Measurements from ENCODE around the gene NPFF. TPM values are rescaled to one million over a fixed set of nuclear protein-coding genes. Genes with fewer than 3 reads are reported as not detected.

NPFF gene
- not detected in 2 replicates for total RNA-seq

GRCh38 chr12:53506881-53507602, at the start of gene NPFF:
NPFF (minus strand) TSS chr12:53507484; CDS start chr12:53507474, 10 bp downstream.

GRCh38 chr12:53500776-53501614, 6.3 kb downstream of the NPFF start, which contains the start of gene TARBP2:
TARBP2 (plus strand) TSS chr12:53501283; CDS start chr12:53501409, 126 bp downstream.

GRCh38 chr12:53499266-53500141, 7.8 kb downstream of the NPFF start, which contains the start of gene MAP3K12:
MAP3K12 (minus strand) TSS chr12:53499458; CDS start chr12:53487391, 12,067 bp downstream.

Small RNAs within 50 kb of the gene (small RNA-seq; reads per million reads assigned to genes)
- gene AC023509.3, result not detected

Other genes with a start within 250 kb of the NPFF start
- gene ESPL1, start 239.2 kb downstream of the NPFF start, total RNA-seq, result 6.2 and 10.9 TPM in 2 replicates
- gene PFDN5, start 211.9 kb downstream of the NPFF start, total RNA-seq, result 308 and 327 TPM in 2 replicates
- 34.2 and 45.7 TPM in 2 replicates for gene MYG1, start 207.8 kb downstream of the NPFF start, total RNA-seq
- gene AAAS, start 185.9 kb downstream of the NPFF start, total RNA-seq, result 51.0 and 53.5 TPM in 2 replicates
- gene SP7, start 171.1 kb downstream of the NPFF start, total RNA-seq, result not detected in 2 replicates
- 44.6 and 48.7 TPM in 2 replicates for gene SP1, start 127.3 kb downstream of the NPFF start, total RNA-seq
- not detected in 2 replicates for gene AMHR2, start 83.6 kb downstream of the NPFF start, total RNA-seq
- 52.8 and 68.9 TPM in 2 replicates for gene PRR13, start 65.8 kb downstream of the NPFF start, total RNA-seq
- gene PCBP2, start 55.4 kb downstream of the NPFF start, total RNA-seq, result 420 and 457 TPM in 2 replicates
- 18.9 and 21.5 TPM in 2 replicates for gene MAP3K12, start 8.0 kb downstream of the NPFF start, total RNA-seq
- 50.3 and 52.9 TPM in 2 replicates for gene TARBP2, start 6.2 kb downstream of the NPFF start, total RNA-seq
- 18.6 and 27.4 TPM in 2 replicates for gene ATF7, start 118.9 kb upstream of the NPFF start, total RNA-seq
- gene ATP5MC2, start 168.6 kb upstream of the NPFF start, total RNA-seq, result 166 and 176 TPM in 2 replicates
- 55.4 and 88.5 TPM in 2 replicates for gene CALCOCO1, start 220.0 kb upstream of the NPFF start, total RNA-seq
- gene CISTR, start 244.5 kb upstream of the NPFF start, total RNA-seq, result not detected in 2 replicates

All from vein endothelial cell (primary cell).